Transverse colon (tissue), 4 donors: ENCODE data around the gene INSIG2. TPM values are rescaled to one million over a fixed set of nuclear protein-coding genes. Genes with fewer than 3 reads are reported as not detected.

Source experiments
- DNase-seq: peaks from one replicate; pipeline ENCODE4 v3.0.0-alpha.2; 2019
- H3K27ac ChIP-seq, 4 donors: fragments of 200-600 bp; sonication (generic); 2 replicates each; pipeline ENCODE4 v1.5.1; 2016 to 2018; ENCODE audit warnings: inconsistent platforms in 4 of 4
- H3K27me3 ChIP-seq: fragments of 200-600 bp; sonication (generic); 2 replicates; pipeline ENCODE4 v1.5.1; 2017; ENCODE audit warnings: inconsistent platforms
- H3K36me3 ChIP-seq, 4 donors: fragments of 200-600 bp; sonication (generic); 2 replicates each; pipeline ENCODE4 v1.5.1; 2017 to 2019; ENCODE audit warnings: inconsistent platforms in 4 of 4
- H3K4me1 ChIP-seq, 4 donors: fragments of 200-600 bp; sonication (generic); 2 replicates each; pipeline ENCODE4 v1.5.1; 2017 to 2020; ENCODE audit warnings: inconsistent platforms in 4 of 4
- H3K4me3 ChIP-seq, 4 donors: fragments of 200-600 bp; sonication (generic); 1 replicate in 1 of 4; 2 replicates in 3 of 4; pipeline versions ENCODE4 v1.5.1 to v1.6.1; 2017 to 2019; ENCODE audit warnings: inconsistent platforms in 4 of 4
- H3K9me3 ChIP-seq, 2 donors: fragments of 200-600 bp; sonication (generic); 2 replicates each; pipeline ENCODE4 v1.5.1; 2017 to 2019; ENCODE audit warnings: inconsistent platforms in 2 of 2
- CTCF ChIP-seq, 5 experiments: fragments of 200-600 bp in 3 of 5; fragments of 450-650 bp in 2 of 5; sonication (generic) in 3 of 5; IDR thresholded peaks; 1 replicate in 2 of 5; 2 replicates in 3 of 5; pipeline ENCODE4 v1.5.1; 2016 to 2017; ENCODE audit warnings: antibody characterized with exemption in 5 of 5, inconsistent platforms in 3 of 5, mild to moderate bottlenecking in 2 of 5, moderate library complexity in 1 of 5
- EP300 ChIP-seq: sonication (generic); formaldehyde crosslinking; IDR thresholded peaks from one replicate; pipeline ENCODE4 v1.6.1; 2017; ENCODE audit warnings: antibody characterized with exemption, low read depth
- POLR2A ChIP-seq: fragments of 450-650 bp; IDR thresholded peaks from one replicate; pipeline ENCODE4 v1.6.1; 2016; ENCODE audit warnings: antibody characterized with exemption, mild to moderate bottlenecking, moderate library complexity
- POLR2AphosphoS5 ChIP-seq, 3 donors: sonication (generic); formaldehyde crosslinking; IDR thresholded peaks; one replicate each; pipeline ENCODE4 v1.6.1; 2016; ENCODE audit warnings: antibody characterized with exemption in 3 of 3
- WGBS, 2 donors: methylation state at CpG; one replicate each; pipeline ENCODE4 v1.1.5; 2018; ENCODE audit warnings: low coverage in 1 of 2; 5-methylcytosine and 5-hydroxymethylcytosine counted together
- in situ Hi-C, 4 donors: fragments of 200-750 bp; cut with MboI; loops; one replicate each; pipeline versions ENCODE4 v1.15.0 to v1.15.1; 2017; ENCODE audit warnings: low sequenced_read_pairs in 3 of 4, low pct_ligation_motif_present in 1 of 4, low pct_unique_long_range_greater_than_20kb in 1 of 4
- intact Hi-C: fragments of 100-400 bp; cut with DNase I; formaldehyde crosslinking; loops from one replicate; pipeline ENCODE4 v1.15.1; 2023; ENCODE audit warnings: low total_unique reads
- total RNA-seq, 4 donors: library from RNA; depleted of rRNA; stranded (reverse); fragments of >200 nt; gene quantifications; one replicate each; pipeline ENCODE4 v1.1.0, GENCODE V29; 2016

INSIG2 gene
- total RNA-seq, 4 donors from 2014 or later: 1.00 to 19.5 (median 12.3) TPM

GRCh38 chr2:118110991-118111390 lies 22.7 kb downstream of the INSIG2 start:
- intact Hi-C loops (no loop called here), in situ Hi-C loops (no loop called here)
- H3K4me3 ChIP-seq: no peak overlapping the region
- peaks cover 0 to 20% (median 3%) of the 10 kb centered on the region in 4 donors for H3K36me3 ChIP-seq
- 90 to 93% methylated on average over 1 of the region's 1 CpG for WGBS, 2 donors
- no peak overlapping the region for H3K27ac ChIP-seq
- H3K9me3 ChIP-seq: no peaks in the 10 kb centered on the region
- no peaks in the 10 kb centered on the region for H3K4me1 ChIP-seq
- H3K27me3 ChIP-seq: no peaks in the 10 kb centered on the region
- TF ChIP-seq POLR2A (no peak), EP300 (no peak), POLR2AphosphoS5 (IDR thresholded peaks at IDR 0.05) (no peak), CTCF (IDR thresholded peaks at IDR 0.05) (no peak)
- DNase-seq: no peak

GRCh38 chr2:118112771-118113334 lies 24.6 kb downstream of the INSIG2 start:
- Histone ChIP-seq H3K4me3 (no peak overlapping the region), H3K36me3 (peaks cover 0 to 15% (median under 1%) of the 10 kb centered on the region in 4 donors), H3K27me3 (no peaks in the 10 kb centered on the region), H3K4me1 (no peaks in the 10 kb centered on the region), H3K27ac (no peak overlapping the region), H3K9me3 (no peaks in the 10 kb centered on the region)
- WGBS, 2 donors: 53 to 68% methylated on average over 4 of the region's 4 CpGs
- in situ Hi-C loops (no loop called here), intact Hi-C loops (no loop called here)
- DNase-seq: no peak
- TF ChIP-seq CTCF (IDR thresholded peaks at IDR 0.05) (no peak), EP300 (no peak), POLR2AphosphoS5 (IDR thresholded peaks at IDR 0.05) (no peak), POLR2A (no peak)

DNA sequence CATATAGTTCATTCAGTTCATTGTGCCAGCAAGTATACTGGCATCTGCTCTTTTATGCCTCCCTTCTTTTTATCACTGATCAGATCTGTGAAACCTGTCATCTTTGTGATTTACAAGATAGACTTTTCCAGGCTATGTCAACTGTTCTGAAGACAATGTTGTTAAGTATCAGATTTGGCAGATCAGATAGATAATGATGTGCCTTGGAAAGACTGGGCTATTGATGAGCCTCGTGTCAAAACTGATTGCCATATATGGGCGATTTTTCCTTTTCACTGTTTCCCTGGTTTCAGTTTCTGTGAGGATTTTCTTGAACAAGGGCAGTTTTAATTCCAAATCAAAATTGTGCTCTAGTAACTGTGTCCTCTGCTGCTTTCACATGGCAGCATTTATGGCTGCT lies 26.6 kb downstream of the INSIG2 start:
- TF ChIP-seq EP300: no peak
- 57 to 90% methylated on average over 2 of the region's 2 CpGs for WGBS, 2 donors
- no peaks in the 10 kb centered on the region for H3K36me3 ChIP-seq
- in situ Hi-C loops: no loop called here
- no peak for DNase-seq
- H3K9me3 ChIP-seq: no peaks in the 10 kb centered on the region
- intact Hi-C loops: no loop called here
- H3K4me3 ChIP-seq: no peak overlapping the region
- no peak overlapping the region for H3K27ac ChIP-seq
- no peaks in the 10 kb centered on the region for H3K27me3 ChIP-seq
- no peaks in the 10 kb centered on the region for H3K4me1 ChIP-seq

- H3K4me1 ChIP-seq: no peaks in the 10 kb centered on the region
- no peak overlapping the region for H3K4me3 ChIP-seq
- DNase-seq: no peak
- no peaks in the 10 kb centered on the region for H3K27me3 ChIP-seq
- in situ Hi-C loops: no loop called here
- H3K27ac ChIP-seq: no peak overlapping the region
- H3K36me3 ChIP-seq: no peaks in the 10 kb centered on the region
- 92% methylated on average over 4 of the region's 4 CpGs for WGBS, 2 donors
- TF ChIP-seq POLR2AphosphoS5 (IDR thresholded peaks at IDR 0.05): no peak
- no peak for TF ChIP-seq EP300
- no peak for TF ChIP-seq POLR2A
- TF ChIP-seq CTCF (IDR thresholded peaks at IDR 0.05): no peak
- intact Hi-C loops: no loop called here
- no peaks in the 10 kb centered on the region for H3K9me3 ChIP-seq
Observed at GRCh38 chr2:118115761-118116160, 27.5 kb downstream of the INSIG2 start.

GRCh38 chr2:118118479-118118878 lies 30.2 kb downstream of the INSIG2 start:
- TF ChIP-seq POLR2A (no peak), POLR2AphosphoS5 (IDR thresholded peaks at IDR 0.05) (no peak), CTCF (IDR thresholded peaks at IDR 0.05) (no peak), EP300 (no peak)
- peaks cover 5 to 10% (median 6%) of the 10 kb centered on the region in 4 donors for H3K4me1 ChIP-seq
- no peaks in the 10 kb centered on the region for H3K27me3 ChIP-seq
- intact Hi-C loops: no loop called here
- H3K9me3 ChIP-seq: no peaks in the 10 kb centered on the region
- DNase-seq: no peak
- WGBS, 2 donors: 27 to 53% methylated on average over 5 of the region's 5 CpGs
- no peak overlapping the region for H3K4me3 ChIP-seq
- in situ Hi-C loops: no loop called here
- H3K36me3 ChIP-seq: no peaks in the 10 kb centered on the region
- no peak overlapping the region for H3K27ac ChIP-seq
